Tibial artery (tissue), 4 donors: ENCODE data around the gene KL.

Experiments
- DNase-seq, 2 donors: peaks; one replicate each; pipeline ENCODE4 v3.0.0-alpha.2; 2019
- H3K27ac ChIP-seq, 2 donors: fragments of 200-600 bp; sonication (generic) in 1 of 2; 1 replicate in 1 of 2; 2 replicates in 1 of 2; pipeline ENCODE4 v1.5.1; 2018 to 2019; ENCODE audit warnings: mild to moderate bottlenecking in 1 of 2
- H3K27me3 ChIP-seq, 2 donors: fragments of 200-600 bp; sonication (generic) in 1 of 2; one replicate each; pipeline versions ENCODE4 v1.5.1 to v1.6.0; 2016 to 2019
- H3K36me3 ChIP-seq, 3 donors: fragments of 200-600 bp; sonication (generic) in 2 of 3; one replicate each; pipeline ENCODE4 v1.5.1; 2016 to 2019; ENCODE audit warnings: mild to moderate bottlenecking in 2 of 3
- H3K4me1 ChIP-seq, 4 donors: fragments of 200-600 bp; sonication (generic) in 2 of 4; 1 replicate in 3 of 4; 2 replicates in 1 of 4; pipeline ENCODE4 v1.5.1; 2016 to 2019
- H3K4me3 ChIP-seq, 2 donors: fragments of 200-600 bp; sonication (generic) in 1 of 2; 1 replicate in 1 of 2; 2 replicates in 1 of 2; pipeline ENCODE4 v1.5.1; 2018 to 2019; ENCODE audit warnings: mild to moderate bottlenecking in 2 of 2
- H3K9me3 ChIP-seq, 3 donors: fragments of 200-600 bp; sonication (generic) in 1 of 3; one replicate each; pipeline ENCODE4 v1.5.1; 2016 to 2019
- intact Hi-C: fragments of 100-400 bp; cut with DNase I; formaldehyde crosslinking; loops from one replicate; pipeline ENCODE4 v1.15.0; 2023; ENCODE audit warnings: low total_unique reads
- TF ChIP-seq, protein P1 (sequence below), 2 experiments: fragments of 200-600 bp in 1 of 2; fragments of 450-650 bp in 1 of 2; IDR thresholded peaks; one replicate each; pipeline ENCODE4 v1.5.1; 2017 to 2019; ENCODE audit warnings: antibody characterized with exemption in 2 of 2, mild to moderate bottlenecking in 1 of 2, moderate library complexity in 1 of 2

Gene KL

DNA sequence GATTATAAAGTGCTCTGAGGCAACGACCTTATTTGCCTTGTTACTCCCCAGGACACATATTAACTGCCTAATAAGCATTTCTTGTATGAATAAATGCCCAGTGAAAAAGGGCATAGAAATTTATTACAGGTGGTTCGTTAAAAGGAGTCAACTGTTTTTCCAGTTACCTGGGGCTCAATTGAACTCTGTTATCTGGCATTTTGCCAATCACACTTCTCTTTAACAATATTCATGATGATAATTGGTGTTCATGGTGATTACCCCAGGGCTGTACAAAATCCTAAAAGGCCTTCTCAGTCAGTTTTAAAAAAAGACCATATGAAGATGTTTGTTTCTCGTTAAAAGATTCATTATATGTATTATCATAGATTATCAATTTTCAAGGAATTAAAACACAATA lies 57.1 kb downstream of the KL start:
- TF ChIP-seq, protein P1, sequence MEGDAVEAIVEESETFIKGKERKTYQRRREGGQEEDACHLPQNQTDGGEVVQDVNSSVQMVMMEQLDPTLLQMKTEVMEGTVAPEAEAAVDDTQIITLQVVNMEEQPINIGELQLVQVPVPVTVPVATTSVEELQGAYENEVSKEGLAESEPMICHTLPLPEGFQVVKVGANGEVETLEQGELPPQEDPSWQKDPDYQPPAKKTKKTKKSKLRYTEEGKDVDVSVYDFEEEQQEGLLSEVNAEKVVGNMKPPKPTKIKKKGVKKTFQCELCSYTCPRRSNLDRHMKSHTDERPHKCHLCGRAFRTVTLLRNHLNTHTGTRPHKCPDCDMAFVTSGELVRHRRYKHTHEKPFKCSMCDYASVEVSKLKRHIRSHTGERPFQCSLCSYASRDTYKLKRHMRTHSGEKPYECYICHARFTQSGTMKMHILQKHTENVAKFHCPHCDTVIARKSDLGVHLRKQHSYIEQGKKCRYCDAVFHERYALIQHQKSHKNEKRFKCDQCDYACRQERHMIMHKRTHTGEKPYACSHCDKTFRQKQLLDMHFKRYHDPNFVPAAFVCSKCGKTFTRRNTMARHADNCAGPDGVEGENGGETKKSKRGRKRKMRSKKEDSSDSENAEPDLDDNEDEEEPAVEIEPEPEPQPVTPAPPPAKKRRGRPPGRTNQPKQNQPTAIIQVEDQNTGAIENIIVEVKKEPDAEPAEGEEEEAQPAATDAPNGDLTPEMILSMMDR (IDR thresholded peaks at IDR 0.05), result no peak
- Histone ChIP-seq H3K4me1 (no peaks in the 10 kb centered on the region), H3K27me3 (no peaks in the 10 kb centered on the region), H3K4me3 (no peak overlapping the region), H3K27ac (no peak overlapping the region), H3K9me3 (no peaks in the 10 kb centered on the region), H3K36me3 (no peaks in the 10 kb centered on the region)
- DNase-seq, result no peak
- intact Hi-C loops, result no loop called here

DNA sequence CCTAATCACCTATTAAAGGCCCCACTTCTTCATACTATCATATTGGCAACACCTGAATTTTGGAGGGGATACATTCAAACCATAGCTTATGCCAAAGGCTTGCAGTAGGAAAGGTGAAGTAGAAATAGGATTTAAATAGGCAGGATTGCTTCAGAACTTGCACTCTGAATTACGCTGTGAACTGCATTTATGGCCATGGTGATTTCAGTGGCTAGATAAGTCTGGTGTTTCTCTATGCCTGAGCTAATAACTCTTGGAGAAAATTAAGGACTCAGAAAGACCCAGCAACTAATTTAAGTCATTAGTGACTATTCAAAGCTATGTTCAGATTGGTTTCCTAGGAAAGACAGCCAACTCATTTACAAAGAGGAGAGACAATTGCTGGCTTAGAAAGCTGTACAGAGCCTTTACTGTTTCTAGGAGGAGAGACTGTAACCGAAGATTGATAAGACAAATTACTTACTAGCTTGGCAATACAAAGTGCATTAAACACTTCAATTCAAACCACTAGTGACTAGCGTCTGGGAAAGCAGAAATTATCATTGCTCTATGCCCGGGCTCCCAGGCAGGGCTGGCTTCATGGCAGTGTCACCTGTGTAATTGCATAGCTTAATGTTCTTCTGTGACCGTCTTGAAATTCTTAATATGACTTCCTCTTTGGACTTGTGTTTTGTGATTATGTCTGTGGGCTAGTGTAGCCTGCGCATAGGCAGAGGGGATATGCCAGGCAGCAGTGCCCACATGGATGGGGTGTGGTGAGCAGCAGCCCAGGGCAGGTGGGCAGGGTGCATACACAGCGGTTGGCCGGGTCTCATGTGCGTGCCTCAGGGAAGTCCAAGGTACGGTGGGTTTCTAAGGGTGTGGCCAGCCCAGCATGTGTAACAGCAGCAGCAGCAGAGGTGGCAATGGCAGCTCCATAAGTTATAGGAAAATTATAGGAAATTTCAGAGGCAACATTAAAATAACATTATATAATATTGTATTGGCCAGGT lies 60.1 kb downstream of the KL start:
- no peaks in the 10 kb centered on the region for H3K4me1 ChIP-seq
- intact Hi-C loops, result no loop called here
- TF ChIP-seq, protein P1 (IDR thresholded peaks at IDR 0.05), result no peak
- H3K36me3 ChIP-seq, result no peaks in the 10 kb centered on the region
- H3K27ac ChIP-seq, result no peak overlapping the region
- no peak overlapping the region for H3K4me3 ChIP-seq
- H3K27me3 ChIP-seq, result no peaks in the 10 kb centered on the region
- no peak for DNase-seq
- no peaks in the 10 kb centered on the region for H3K9me3 ChIP-seq

DNA sequence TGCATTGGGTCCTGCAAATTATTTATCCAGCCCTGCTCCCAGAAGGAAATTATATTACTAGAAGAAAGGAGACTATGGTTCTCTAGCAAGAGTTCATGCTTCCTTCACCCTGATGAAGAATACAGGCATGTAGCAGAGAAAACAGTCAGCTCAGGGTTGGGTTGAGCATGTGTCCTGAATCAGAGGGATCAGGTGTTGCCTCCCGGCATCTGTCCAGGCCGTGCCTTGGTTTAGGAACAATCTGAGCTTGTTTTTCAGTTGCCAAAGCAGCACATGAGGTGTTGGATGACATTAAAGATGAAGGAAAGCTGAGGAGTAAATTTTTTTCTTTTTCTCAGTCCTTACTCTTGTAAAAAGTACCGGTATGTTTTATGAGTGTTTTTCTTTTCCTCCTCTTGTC lies 62.0 kb downstream of the KL start:
- TF ChIP-seq, protein P1 (IDR thresholded peaks at IDR 0.05), result no peak

DNA sequence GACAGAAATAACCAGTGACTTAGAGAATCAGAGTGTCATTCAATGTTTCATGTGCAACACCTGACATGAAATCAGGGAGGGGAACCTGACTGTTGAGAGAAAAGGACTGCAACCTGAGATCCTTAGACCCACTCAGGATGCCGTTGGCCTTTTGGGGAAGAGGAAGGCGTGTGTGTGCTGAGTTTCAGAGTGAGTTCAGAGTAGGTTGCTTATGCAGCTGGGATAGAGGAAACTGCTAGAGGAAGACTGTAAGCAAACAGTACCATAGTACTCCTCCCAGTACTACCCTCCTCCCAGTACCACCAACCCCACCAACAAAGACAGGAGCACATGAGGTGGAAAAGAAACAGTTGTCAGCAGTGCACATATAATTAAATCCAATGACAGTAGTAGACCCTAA lies 63.7 kb downstream of the KL start:
- no peaks in the 10 kb centered on the region for H3K27me3 ChIP-seq
- DNase-seq, result no peak
- no peaks in the 10 kb centered on the region for H3K9me3 ChIP-seq
- H3K36me3 ChIP-seq, result no peaks in the 10 kb centered on the region
- no peak overlapping the region for H3K27ac ChIP-seq
- intact Hi-C loops, result no loop called here
- H3K4me1 ChIP-seq, result no peaks in the 10 kb centered on the region
- H3K4me3 ChIP-seq, result no peak overlapping the region
- TF ChIP-seq, protein P1 (IDR thresholded peaks at IDR 0.05), result no peak

More for the DNA sequence above, 62.0 kb downstream of the KL start:
- intact Hi-C loops, result no loop called here
- H3K9me3 ChIP-seq, result no peaks in the 10 kb centered on the region
- no peaks in the 10 kb centered on the region for H3K4me1 ChIP-seq
- H3K4me3 ChIP-seq, result no peak overlapping the region
- H3K27me3 ChIP-seq, result no peaks in the 10 kb centered on the region
- no peak for DNase-seq
- H3K27ac ChIP-seq, result no peak overlapping the region
- H3K36me3 ChIP-seq, result no peaks in the 10 kb centered on the region

DNA sequence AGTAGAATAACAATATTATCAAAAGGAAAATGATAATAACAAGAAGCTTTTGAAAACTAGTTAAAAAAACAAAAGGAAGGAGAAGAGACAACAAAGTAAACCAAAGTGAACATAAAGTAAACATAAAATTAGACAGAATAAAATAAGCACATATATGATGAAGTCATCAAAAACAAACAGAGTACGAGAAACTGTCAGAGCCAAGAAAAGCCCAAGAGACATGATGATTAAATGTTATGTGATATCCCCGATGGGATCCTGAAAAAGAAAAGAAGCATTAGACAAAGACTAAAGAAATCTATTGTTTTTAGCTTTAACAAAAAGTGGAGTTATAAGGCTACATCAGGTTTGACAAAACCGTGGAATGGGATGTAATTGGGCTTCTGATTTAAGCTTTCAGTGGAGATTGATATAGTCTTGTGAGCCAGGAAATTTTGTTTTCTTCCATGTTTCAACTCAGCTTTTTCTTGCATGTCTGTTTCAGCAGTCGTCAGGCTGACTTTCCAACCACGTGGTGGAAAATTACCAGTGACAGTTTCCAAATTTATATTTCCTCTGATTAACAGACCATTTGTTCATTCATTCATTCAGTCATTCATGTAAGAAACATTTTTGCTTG lies 64.9 kb downstream of the KL start:
- Histone ChIP-seq H3K4me1 (no peaks in the 10 kb centered on the region), H3K27ac (no peak overlapping the region), H3K27me3 (no peaks in the 10 kb centered on the region), H3K36me3 (no peaks in the 10 kb centered on the region), H3K9me3 (no peaks in the 10 kb centered on the region), H3K4me3 (no peak overlapping the region)
- intact Hi-C loops, result no loop called here
- TF ChIP-seq, protein P1 (IDR thresholded peaks at IDR 0.05), result no peak
- DNase-seq, result no peak
